ENCODE measurements around the gene HPN.

- TF ChIP-seq ZBTB33 (IDR thresholded peaks at IDR 0.05), result no peak
- TF ChIP-seq NFYB (IDR thresholded peaks at IDR 0.05; ENCODE audit: insufficient read depth, low read depth, low read length), result no peak
- TF ChIP-seq SP1 (IDR thresholded peaks at IDR 0.05; ENCODE audit: low read depth, low read length), result peak; percentile 30
- no peak for TF ChIP-seq ASH2L (IDR thresholded peaks at IDR 0.05; ENCODE audit: borderline replicate concordance, low read depth)
- peak; percentile 95 to 100 (median 97) for TF ChIP-seq CTCF (IDR thresholded peaks at IDR 0.05 in 2 of 3, conservative IDR thresholded peaks at IDR 0.05 in 1 of 3; ENCODE audit: control insufficient read depth in 2 of 3, extremely low read depth in 1 of 3, insufficient read depth in 1 of 3, low read depth in 3 of 3, low read length in 3 of 3)
- peak; percentile 54 for TF ChIP-seq POLR2A (IDR thresholded peaks at IDR 0.05; ENCODE audit: low read depth, low read length)
- TF ChIP-seq CREB1 (IDR thresholded peaks at IDR 0.05; ENCODE audit: low read depth), result peak; percentile 13; the same call in 1 of the 2 replicates
- TF ChIP-seq POLR2AphosphoS5 (IDR thresholded peaks at IDR 0.05; ENCODE audit: low read length), result no peak
- no peak for TF ChIP-seq MYC (IDR thresholded peaks at IDR 0.05; ENCODE audit: insufficient read depth, insufficient read length, insufficient replicate concordance, low read length, severe bottlenecking)
- no peak for TF ChIP-seq NBN (IDR thresholded peaks at IDR 0.05)
- TF ChIP-seq RCOR1 (conservative IDR thresholded peaks at IDR 0.05; ENCODE audit: low read depth, low read length), result no peak
- TF ChIP-seq RBBP5 (conservative IDR thresholded peaks at IDR 0.05), result no peak
Measured at GRCh38 chr19:35013041-35013819, 28.3 kb upstream of the HPN start.
